Natural killer cell (primary cell): Measurements from ENCODE around the gene TGM2. TPM values are rescaled to one million over a fixed set of nuclear protein-coding genes. Genes with fewer than 3 reads are reported as not detected.

Experiments used
- ATAC-seq, 3 donors: fragments of 150-1000 bp in 2 of 3; fragments of 200-7000 bp in 1 of 3; cut with Tn5 transposase; 1 replicate in 1 of 3; 2 replicates in 2 of 3; pipeline ENCODE4 v1.10.0; 2021; ENCODE audit warnings: mild to moderate bottlenecking in 2 of 3, moderate library complexity in 2 of 3
- DNase-seq, 2 donors: peaks; one replicate each; pipeline versions ENCODE4 v3.0.0 to v3.0.0-alpha.2; 2013 to 2021; ENCODE audit warnings: mixed read lengths in 1 of 2
- H3K27ac ChIP-seq: one replicate; pipeline ENCODE4 v1.5.1; 2013; ENCODE audit warnings: mild to moderate bottlenecking, low read length
- H3K27me3 ChIP-seq: one replicate; pipeline ENCODE4 v1.6.1; 2013; ENCODE audit warnings: low read length; ENCODE audit not compliant: control insufficient read depth, insufficient read depth
- H3K36me3 ChIP-seq: one replicate; pipeline ENCODE4 v1.6.1; 2013; ENCODE audit warnings: low read length; ENCODE audit not compliant: control insufficient read depth, insufficient read depth
- H3K4me1 ChIP-seq: one replicate; pipeline ENCODE4 v1.6.1; 2013; ENCODE audit warnings: low read length; ENCODE audit not compliant: control insufficient read depth, insufficient read depth
- H3K4me3 ChIP-seq: one replicate; pipeline ENCODE4 v1.5.1; 2013; ENCODE audit warnings: low read length
- H3K9me3 ChIP-seq: one replicate; pipeline ENCODE4 v1.6.1; 2013; ENCODE audit warnings: low read length; ENCODE audit not compliant: control insufficient read depth, insufficient read depth
- H3K27ac Mint-ChIP-seq, 2 donors: one replicate each; pipeline ENCODE4 v1.8.0; 2022; ENCODE audit warnings: mild to moderate bottlenecking in 2 of 2, mixed read lengths in 2 of 2, moderate library complexity in 1 of 2
- H3K27me3 Mint-ChIP-seq, 2 donors: one replicate each; pipeline ENCODE4 v1.8.0; 2022; ENCODE audit warnings: low read depth in 2 of 2, mixed read lengths in 2 of 2
- H3K36me3 Mint-ChIP-seq: one replicate; pipeline ENCODE4 v1.8.0; 2022; ENCODE audit warnings: mixed read lengths
- H3K4me1 Mint-ChIP-seq, 2 donors: one replicate each; pipeline ENCODE4 v1.8.0; 2022; ENCODE audit warnings: mixed read lengths in 2 of 2
- H3K4me3 Mint-ChIP-seq: one replicate; pipeline ENCODE4 v1.8.0; 2022; ENCODE audit warnings: mild to moderate bottlenecking, moderate library complexity, mixed read lengths
- H3K9me3 Mint-ChIP-seq, 2 donors: one replicate each; pipeline ENCODE4 v1.8.0; 2022; ENCODE audit warnings: mixed read lengths in 2 of 2
- CTCF ChIP-seq: fragments of 200-600 bp; IDR thresholded peaks from one replicate; pipeline ENCODE4 v1.8.0; 2022; ENCODE audit warnings: antibody characterized with exemption
- WGBS: methylation state at CpG from one replicate; pipeline ENCODE4 v1.1.7; 2013; ENCODE audit warnings: missing lambda C conversion rate; ENCODE audit not compliant: insufficient coverage; 5-methylcytosine and 5-hydroxymethylcytosine counted together
- intact Hi-C: fragments of 100-400 bp; cut with micrococcal nuclease; formaldehyde crosslinking; loops from one replicate; pipeline ENCODE4 v1.14.2; 2022
- total RNA-seq, 4 donors: library from RNA; stranded (reverse); fragments of 120-200 nt in 1 of 4; gene quantifications; one replicate each; pipeline versions ENCODE4 v1.2.3 to v1.2.4, GENCODE V29; 2013 to 2022

Gene TGM2
- total RNA-seq, 3 donors from 2014 or later (not counting 1 experiment from before 2014, with no cell fraction given), result 0.33 TPM; not detected in 1

- no peak for TF ChIP-seq CTCF
- H3K9me3 ChIP-seq, result no peaks in the 10 kb centered on the region
- Mint-ChIP-seq H3K4me1 (no peaks in the 10 kb centered on the region), H3K4me3 (no peak overlapping the region), H3K9me3 (no peaks in the 10 kb centered on the region), H3K36me3 (no peaks in the 10 kb centered on the region), H3K27ac (no peak overlapping the region), H3K27me3 (no peaks in the 10 kb centered on the region)
- H3K27me3 ChIP-seq, result no peaks in the 10 kb centered on the region
- no peak overlapping the region for H3K27ac ChIP-seq
- intact Hi-C loops, result loop anchor here (2.0 to 5.0 kb wide), 2 partner anchors 43 to 59 kb away; no protein-coding TSS in a partner anchor
- no peaks in the 10 kb centered on the region for H3K36me3 ChIP-seq
- no CpG with 5 or more reads among the region's 2 CpGs for WGBS
- no peak overlapping the region for H3K4me3 ChIP-seq
- ATAC-seq (no peak), DNase-seq (no peak)
- H3K4me1 ChIP-seq, result no peaks in the 10 kb centered on the region
Observed at GRCh38 chr20:38115896-38116295, 49.2 kb downstream of the TGM2 start.

GRCh38 chr20:38115205-38115604 is 49.9 kb downstream of the TGM2 start:
- intact Hi-C loops, result loop anchor here (2.0 to 5.0 kb wide), 2 partner anchors 42 to 58 kb away; no protein-coding TSS in a partner anchor
- 90% methylated on average over 1 of the region's 1 CpG for WGBS
- no peak overlapping the region for H3K4me3 Mint-ChIP-seq
- TF ChIP-seq CTCF, result peak; percentile 33
- H3K9me3 Mint-ChIP-seq, result no peaks in the 10 kb centered on the region
- H3K27ac Mint-ChIP-seq, result peak overlapping the region in 1 of 2 donors; percentile 46
- H3K27me3 Mint-ChIP-seq, result no peaks in the 10 kb centered on the region
- no peaks in the 10 kb centered on the region for H3K4me1 ChIP-seq
- DNase-seq (no peak), ATAC-seq (peak in 1 of 3 donors; percentile 32)
- no peaks in the 10 kb centered on the region for H3K27me3 ChIP-seq
- no peak overlapping the region for H3K4me3 ChIP-seq
- no peaks in the 10 kb centered on the region for H3K36me3 ChIP-seq
- no peaks in the 10 kb centered on the region for H3K9me3 ChIP-seq
- no peaks in the 10 kb centered on the region for H3K4me1 Mint-ChIP-seq
- H3K36me3 Mint-ChIP-seq, result no peaks in the 10 kb centered on the region
- no peak overlapping the region for H3K27ac ChIP-seq

GRCh38 chr20:38114353-38114791 is 50.7 kb downstream of the TGM2 start:
- H3K36me3 Mint-ChIP-seq, result no peaks in the 10 kb centered on the region

More at GRCh38 chr20:38114353-38114791, 50.7 kb downstream of the TGM2 start:
- no peak overlapping the region for H3K27ac Mint-ChIP-seq
- H3K9me3 Mint-ChIP-seq, result no peaks in the 10 kb centered on the region
- H3K27ac ChIP-seq, result no peak overlapping the region
- intact Hi-C loops, result loop anchor here (2.0 kb wide), 1 partner anchor 42 kb away; no protein-coding TSS in a partner anchor
- H3K27me3 Mint-ChIP-seq, result no peaks in the 10 kb centered on the region
- ATAC-seq, result no peak
- no peaks in the 10 kb centered on the region for H3K27me3 ChIP-seq
- TF ChIP-seq CTCF, result no peak
- WGBS, result 93% methylated on average over 4 of the region's 4 CpGs
- DNase-seq, result no peak
- no peak overlapping the region for H3K4me3 Mint-ChIP-seq
- H3K4me1 Mint-ChIP-seq, result no peaks in the 10 kb centered on the region
- no peaks in the 10 kb centered on the region for H3K9me3 ChIP-seq
- no peaks in the 10 kb centered on the region for H3K36me3 ChIP-seq
- no peaks in the 10 kb centered on the region for H3K4me1 ChIP-seq
- H3K4me3 ChIP-seq, result no peak overlapping the region
